HepG2 (cell line): Measurements from ENCODE around the gene UBE2G2. TPM values are rescaled to one million over a fixed set of nuclear protein-coding genes. Genes with fewer than 3 reads are reported as not detected.

Experiments used
- ARHGAP35 ChIP-seq: sonication (generic); formaldehyde crosslinking; IDR thresholded peaks from 2 replicates; pipeline ENCODE4 v1.9.0; 2022; ENCODE audit warnings: mild to moderate bottlenecking, inconsistent platforms, moderate library complexity, missing genetic modification reagents, borderline replicate concordance
- ARID2 ChIP-seq: sonication (generic); formaldehyde crosslinking; IDR thresholded peaks from 2 replicates; pipeline ENCODE4 v1.8.1; 2022; ENCODE audit warnings: mild to moderate bottlenecking, missing genetic modification reagents, borderline replicate concordance
- GABPB1 ChIP-seq: IDR thresholded peaks from 2 replicates; pipeline ENCODE4 v1.6.1; 2016; ENCODE audit warnings: mild to moderate bottlenecking, missing genetic modification reagents, moderate library complexity, missing compliant biosample characterization
- HNRNPLL ChIP-seq: fragments of 200-400 bp; formaldehyde crosslinking; IDR thresholded peaks from 2 replicates; pipeline ENCODE4 v1.6.1; 2017; ENCODE audit warnings: mild to moderate bottlenecking, low read depth, low read length; ENCODE audit not compliant: poor library complexity, severe bottlenecking
- HNRNPUL1 ChIP-seq: fragments of 200-400 bp; formaldehyde crosslinking; IDR thresholded peaks from 2 replicates; pipeline ENCODE4 v1.6.1; 2017; ENCODE audit warnings: low read depth, mild to moderate bottlenecking, low read length, moderate library complexity
- SYNCRIP ChIP-seq: fragments of 200-400 bp; formaldehyde crosslinking; IDR thresholded peaks from 2 replicates; pipeline ENCODE4 v1.6.1; 2018; ENCODE audit warnings: mild to moderate bottlenecking, low read depth, low read length; ENCODE audit not compliant: insufficient read depth
- ZBED4 ChIP-seq: sonication (generic); formaldehyde crosslinking; IDR thresholded peaks from 2 replicates; pipeline ENCODE4 v1.4.0; 2020; ENCODE audit warnings: missing genetic modification reagents, borderline replicate concordance
- ZBTB7A ChIP-seq: sonication (generic); formaldehyde crosslinking; IDR thresholded peaks from 2 replicates; pipeline ENCODE4 v1.8.0; 2022; ENCODE audit warnings: mild to moderate bottlenecking, missing genetic modification reagents
- ZEB1 ChIP-seq: IDR thresholded peaks from 2 replicates; pipeline ENCODE4 v1.6.1; 2012; ENCODE audit warnings: mild to moderate bottlenecking, low read depth, inconsistent platforms; ENCODE audit not compliant: insufficient replicate concordance
- ZNF18 ChIP-seq: sonication (generic); formaldehyde crosslinking; IDR thresholded peaks from 2 replicates; pipeline ENCODE4 v1.8.0; 2022; ENCODE audit warnings: mild to moderate bottlenecking, missing genetic modification reagents; ENCODE audit not compliant: insufficient replicate concordance
- ZNF225 ChIP-seq: sonication (generic); formaldehyde crosslinking; IDR thresholded peaks from 2 replicates; pipeline ENCODE4 v1.4.0; 2020; ENCODE audit warnings: mild to moderate bottlenecking, missing genetic modification reagents
- ZNF326 ChIP-seq: sonication (generic); formaldehyde crosslinking; IDR thresholded peaks from 2 replicates; pipeline ENCODE4 v1.4.0; 2020; ENCODE audit warnings: missing genetic modification reagents, borderline replicate concordance
- ZNF850 ChIP-seq: sonication (generic); formaldehyde crosslinking; conservative IDR thresholded peaks from 2 replicates; pipeline ENCODE4 v1.9.0; 2021; ENCODE audit warnings: mild to moderate bottlenecking, missing genetic modification reagents
- polyA plus RNA-seq, 8 experiments: library from polyadenylated mRNA; depleted of rRNA in 3 of 8; stranded (reverse) in 7 of 8; unstranded in 1 of 8; fragments of >200 nt; fragmentation: Illumina TruSeq in 4 of 8; extraction: Trizol in 4 of 8; gene quantifications; 2 replicates each; pipeline versions ENCODE4 v1.2.1 to v1.2.3, GENCODE V29; 2011 to 2016; ENCODE audit warnings: low read depth in 4 of 8, missing spikeins in 1 of 8, mixed read lengths in 1 of 8; ENCODE audit not compliant: insufficient read depth in 1 of 8
- total RNA-seq, 5 experiments: library from RNA; depleted of rRNA; stranded (reverse); fragments of >200 nt; fragmentation: Illumina TruSeq; extraction: Trizol; gene quantifications; 2 replicates each; pipeline ENCODE4 v1.2.3, GENCODE V29; 2016; ENCODE audit warnings: low read depth in 1 of 5
- TF ChIP-seq, protein P1 (sequence below), 2 experiments: sonication (generic) in 1 of 2; formaldehyde crosslinking in 1 of 2; IDR thresholded peaks; 2 replicates each; pipeline versions ENCODE4 v1.4.0 to v1.6.1; 2018 to 2020; ENCODE audit warnings: missing genetic modification reagents in 2 of 2, borderline replicate concordance in 1 of 2, low read depth in 1 of 2, mild to moderate bottlenecking in 1 of 2, missing biosample characterization in 1 of 2
- TF ChIP-seq, protein P2 (sequence below): fragments of 450-650 bp; IDR thresholded peaks from 2 replicates; pipeline ENCODE4 v1.6.1; 2016

UBE2G2 gene
- total and polyA plus RNA-seq, 2 of the 13 experiments (the other 11 are each of a cell fraction or from before 2014, with no cell fraction given) = 55.4 to 92.0 TPM

DNA sequence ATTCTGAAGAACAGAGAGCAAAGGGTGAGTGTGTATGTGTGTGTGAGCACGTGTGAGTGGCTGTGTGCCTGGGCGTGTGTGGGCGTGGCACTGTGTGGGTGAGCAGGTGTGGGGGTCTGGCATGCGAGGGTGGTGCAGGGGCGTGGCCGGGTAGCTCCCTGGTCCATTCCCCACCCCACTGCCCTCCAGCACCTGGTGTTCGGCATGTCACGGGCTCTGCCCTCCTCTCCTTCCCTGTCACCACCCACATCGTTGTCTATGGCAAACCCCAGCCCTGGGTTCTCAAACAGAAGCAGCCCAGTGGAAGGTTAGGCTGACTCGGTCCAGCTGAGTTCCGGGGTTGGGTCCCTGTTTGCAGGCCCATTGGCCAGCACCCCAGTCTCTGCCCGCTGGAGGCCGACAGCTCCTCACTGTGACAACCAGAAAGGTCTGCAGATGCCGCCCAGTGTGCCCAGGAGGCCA, 39.8 kb downstream of the UBE2G2 start (continued):
- TF ChIP-seq, protein P1, sequence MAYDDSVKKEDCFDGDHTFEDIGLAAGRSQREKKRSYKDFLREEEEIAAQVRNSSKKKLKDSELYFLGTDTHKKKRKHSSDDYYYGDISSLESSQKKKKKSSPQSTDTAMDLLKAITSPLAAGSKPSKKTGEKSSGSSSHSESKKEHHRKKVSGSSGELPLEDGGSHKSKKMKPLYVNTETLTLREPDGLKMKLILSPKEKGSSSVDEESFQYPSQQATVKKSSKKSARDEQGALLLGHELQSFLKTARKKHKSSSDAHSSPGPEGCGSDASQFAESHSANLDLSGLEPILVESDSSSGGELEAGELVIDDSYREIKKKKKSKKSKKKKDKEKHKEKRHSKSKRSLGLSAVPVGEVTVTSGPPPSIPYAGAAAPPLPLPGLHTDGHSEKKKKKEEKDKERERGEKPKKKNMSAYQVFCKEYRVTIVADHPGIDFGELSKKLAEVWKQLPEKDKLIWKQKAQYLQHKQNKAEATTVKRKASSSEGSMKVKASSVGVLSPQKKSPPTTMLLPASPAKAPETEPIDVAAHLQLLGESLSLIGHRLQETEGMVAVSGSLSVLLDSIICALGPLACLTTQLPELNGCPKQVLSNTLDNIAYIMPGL (CRISPR knock-in tag; IDR thresholded peaks at IDR 0.05; ENCODE audit: borderline replicate concordance in 1 of 2, low read depth in 1 of 2) = 0 out of 4 replicates have a peak, but pooled peaks of 1 of the 2 experiments have one; percentile 24
- TF ChIP-seq ARID2 (no peak), ZNF225 (CRISPR knock-in tag) (no peak), GABPB1 (CRISPR knock-in tag) (0 out of 2 replicates have a peak, but pooled peaks have one; percentile 0), HNRNPUL1 (no peak), ZNF18 (CRISPR knock-in tag) (no peak), ZEB1 (no peak), SYNCRIP (no peak), ZNF326 (CRISPR knock-in tag) (no peak), HNRNPLL (peak; percentile 22), ZBTB7A (CRISPR knock-in tag) (no peak), ARHGAP35 (CRISPR knock-in tag) (no peak), ZBED4 (CRISPR knock-in tag) (no peak), ZNF850 (CRISPR knock-in tag) (no peak)
- TF ChIP-seq, protein P2, sequence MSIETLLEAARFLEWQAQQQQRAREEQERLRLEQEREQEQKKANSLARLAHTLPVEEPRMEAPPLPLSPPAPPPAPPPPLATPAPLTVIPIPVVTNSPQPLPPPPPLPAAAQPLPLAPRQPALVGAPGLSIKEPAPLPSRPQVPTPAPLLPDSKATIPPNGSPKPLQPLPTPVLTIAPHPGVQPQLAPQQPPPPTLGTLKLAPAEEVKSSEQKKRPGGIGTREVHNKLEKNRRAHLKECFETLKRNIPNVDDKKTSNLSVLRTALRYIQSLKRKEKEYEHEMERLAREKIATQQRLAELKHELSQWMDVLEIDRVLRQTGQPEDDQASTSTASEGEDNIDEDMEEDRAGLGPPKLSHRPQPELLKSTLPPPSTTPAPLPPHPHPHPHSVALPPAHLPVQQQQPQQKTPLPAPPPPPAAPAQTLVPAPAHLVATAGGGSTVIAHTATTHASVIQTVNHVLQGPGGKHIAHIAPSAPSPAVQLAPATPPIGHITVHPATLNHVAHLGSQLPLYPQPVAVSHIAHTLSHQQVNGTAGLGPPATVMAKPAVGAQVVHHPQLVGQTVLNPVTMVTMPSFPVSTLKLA = peak; percentile 37
